PFSK-1 (cell line): ENCODE measurements around the gene WTAP.

Source experiments
- SIN3A ChIP-seq: IDR thresholded peaks from 2 replicates; pipeline ENCODE4 v1.6.1; 2012; ENCODE audit warnings: mild to moderate bottlenecking, low read length, moderate library complexity, borderline replicate concordance; ENCODE audit not compliant: insufficient read depth
- TAF1 ChIP-seq: IDR thresholded peaks from 2 replicates; pipeline ENCODE4 v1.6.1; 2012; ENCODE audit warnings: low read length, control low read depth, borderline replicate concordance; ENCODE audit not compliant: insufficient read depth

DNA sequence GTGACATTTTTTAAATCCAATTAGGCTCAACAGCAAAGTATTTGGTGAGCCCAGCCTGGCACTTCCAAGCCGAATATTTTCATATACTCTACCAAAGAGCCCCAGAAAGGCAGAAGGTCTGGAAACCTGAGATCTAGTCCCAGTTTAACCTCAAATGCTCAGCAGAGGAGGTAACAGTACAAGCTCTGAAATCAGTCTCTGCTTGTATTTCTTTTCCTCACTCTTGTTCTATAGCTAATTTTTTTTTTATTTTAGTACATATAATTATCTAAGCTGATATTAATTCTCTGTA is 43.3 kb upstream of the WTAP start:
- no peak for TF ChIP-seq TAF1
- TF ChIP-seq SIN3A = no peak
